SK-N-SH (cell line): ENCODE data around the gene GPR162. TPM values are rescaled to one million over a fixed set of nuclear protein-coding genes. Genes with fewer than 3 reads are reported as not detected.

ENCODE experiments used
- CTCF ChIA-PET: fragments of 300-600, 350-600 bp; formaldehyde crosslinking; extraction: SDS; loops from one replicate; lab custom pipeline; 2021; lab: Yijun Ruan, JAX
- POLR2A ChIA-PET: fragments of 350-600 bp; sonication (Branson Sonifier 250); formaldehyde crosslinking; extraction: SDS; loops from one replicate; lab custom pipeline; 2020; ENCODE audit warnings: antibody characterized with exemption, inconsistent platforms; lab: Yijun Ruan, JAX
- DNase-seq: peaks from one replicate; pipeline ENCODE4 v3.0.0; 2012
- H2AFZ ChIP-seq: fragments of 200-600 bp; sonication (generic); 2 replicates; pipeline ENCODE4 v1.8.1; 2016; ENCODE audit warnings: antibody characterized with exemption, mild to moderate bottlenecking, low read depth
- H3F3A ChIP-seq: fragments of 200-600 bp; sonication (generic); replicated peaks from 2 replicates; pipeline ENCODE3; 2016; ENCODE audit warnings: antibody characterized with exemption, mild to moderate bottlenecking; ENCODE audit not compliant: insufficient read depth
- H3K27ac ChIP-seq, 2 experiments: fragments of 200-500 bp in 1 of 2; fragments of 200-600 bp in 1 of 2; sonication (Bioruptor generic) in 1 of 2; sonication (generic), shearing (Covaris generic) in 1 of 2; 2 replicates each; pipeline versions ENCODE4 v1.5.1 to v1.6.1; 2014 to 2016; ENCODE audit warnings: low read depth in 2 of 2, inconsistent platforms in 1 of 2, low read length in 1 of 2, mild to moderate bottlenecking in 1 of 2, mixed read lengths in 1 of 2
- H3K27me3 ChIP-seq: fragments of 200-600 bp; sonication (generic), shearing (Covaris generic); 2 replicates; pipeline ENCODE4 v1.6.1; 2016; ENCODE audit warnings: mixed run types; ENCODE audit not compliant: insufficient read depth
- H3K36me3 ChIP-seq, 2 experiments: fragments of 200-500 bp in 1 of 2; fragments of 200-600 bp in 1 of 2; sonication (Bioruptor generic) in 1 of 2; sonication (generic) in 1 of 2; replicated peaks in 1 of 2; 2 replicates each; pipeline versions ENCODE3 to v1.5.1; 2014 to 2016; ENCODE audit warnings: low read length in 1 of 2, mild to moderate bottlenecking in 1 of 2; ENCODE audit not compliant: insufficient read depth in 2 of 2, control insufficient read depth in 1 of 2
- H3K4me1 ChIP-seq, 2 experiments: fragments of 200-500 bp in 1 of 2; fragments of 200-600 bp in 1 of 2; sonication (Bioruptor generic) in 1 of 2; sonication (generic), shearing (Covaris generic) in 1 of 2; 2 replicates each; pipeline versions ENCODE4 v1.5.1 to v1.6.1; 2014 to 2016; ENCODE audit warnings: low read depth in 1 of 2, low read length in 1 of 2, mixed run types in 1 of 2; ENCODE audit not compliant: insufficient read depth in 2 of 2, control insufficient read depth in 1 of 2
- H3K4me2 ChIP-seq: fragments of 200-600 bp; sonication (generic), shearing (Covaris generic); 2 replicates; pipeline ENCODE4 v1.6.1; 2017; ENCODE audit warnings: mixed run types
- H3K4me3 ChIP-seq, 2 experiments: fragments of 200-500 bp in 1 of 2; fragments of 200-600 bp in 1 of 2; sonication (Bioruptor generic) in 1 of 2; sonication (generic), shearing (Covaris generic) in 1 of 2; 2 replicates each; pipeline versions ENCODE4 v1.5.1 to v1.8.1; 2014 to 2016; ENCODE audit warnings: low read depth in 2 of 2, inconsistent platforms in 1 of 2, low read length in 1 of 2, mild to moderate bottlenecking in 1 of 2, mixed read lengths in 1 of 2, moderate library complexity in 1 of 2
- H3K79me2 ChIP-seq: fragments of 200-600 bp; sonication (generic); 2 replicates; pipeline ENCODE4 v1.8.1; 2017; ENCODE audit warnings: mild to moderate bottlenecking; ENCODE audit not compliant: insufficient read depth
- H3K9ac ChIP-seq: fragments of 200-600 bp; sonication (generic); 2 replicates; pipeline ENCODE4 v1.6.1; 2017; ENCODE audit warnings: mixed run types
- H3K9me2 ChIP-seq: fragments of 200-600 bp; sonication (generic); 2 replicates; pipeline ENCODE4 v1.6.1; 2017; ENCODE audit warnings: mixed run types
- H3K9me3 ChIP-seq: fragments of 200-600 bp; sonication (generic); 2 replicates; pipeline ENCODE4 v1.6.1; 2017; ENCODE audit warnings: mixed run types, mild to moderate bottlenecking, moderate library complexity
- H4K20me1 ChIP-seq: fragments of 200-600 bp; sonication (generic); 2 replicates; pipeline ENCODE4 v1.6.1; 2017; ENCODE audit warnings: mild to moderate bottlenecking, mixed run types; ENCODE audit not compliant: insufficient read depth
- PBX3 ChIP-seq: IDR thresholded peaks from 2 replicates; pipeline ENCODE4; 2012
- POLR2AphosphoS5 ChIP-seq: IDR thresholded peaks from 2 replicates; pipeline ENCODE4 v1.6.1; 2012; ENCODE audit warnings: low read depth, low read length
- RAD21 ChIP-seq: IDR thresholded peaks from 2 replicates; pipeline ENCODE4 v1.6.1; 2012; ENCODE audit warnings: mild to moderate bottlenecking, low read length
- USF1 ChIP-seq: IDR thresholded peaks from 2 replicates; pipeline ENCODE4 v1.4.0; 2012; ENCODE audit warnings: low read depth, borderline replicate concordance
- WGBS: methylation state at CpG from one replicate; pipeline ENCODE4 v1.1.6; 2017; ENCODE audit warnings: low lambda C conversion rate; 5-methylcytosine and 5-hydroxymethylcytosine counted together
- polyA plus RNA-seq, 3 experiments: library from polyadenylated mRNA; depleted of rRNA; stranded (reverse); fragments of >200 nt; gene quantifications; 2 replicates each; pipeline ENCODE4 v1.2.3, GENCODE V29; 2012

The GPR162 gene
- polyA plus RNA-seq, 1 of the 3 experiments (the other 2 are of a cell fraction): 18.6 TPM

- H2AFZ ChIP-seq: no peak overlapping the region
- WGBS: 91% methylated on average over 43 of the region's 60 CpGs
Observed at GRCh38 chr12:6773590-6774351, 47.9 kb upstream of the GPR162 start.

GRCh38 chr12:6774499-6775062 lies 47.0 kb upstream of the GPR162 start:
- CTCF ChIA-PET: interaction anchor here (1.0 to 15.2 kb wide), 4 partner anchors 7 to 51 kb away, joined by 3 to 343 read pairs (median 50); partner anchors contain the start of genes MLF2 and PTMS
- H3K27ac ChIP-seq: no peak overlapping the region
- H3K36me3 ChIP-seq: peaks cover 20% of the 10 kb centered on the region in 2 experiments
- no peak for DNase-seq
- H3K4me3 ChIP-seq: no peak overlapping the region
- H3K79me2 ChIP-seq: peaks cover 9% of the 10 kb centered on the region
- no peaks in the 10 kb centered on the region for H3K27me3 ChIP-seq
- TF ChIP-seq RAD21 (no peak), POLR2AphosphoS5 (no peak), PBX3 (no peak)
- peaks cover 0 to 22% of the 10 kb centered on the region in 2 experiments; a peak in 1 of 4 replicates for H3K4me1 ChIP-seq
- no peak overlapping the region for H2AFZ ChIP-seq
- H3F3A ChIP-seq: peaks cover 15% of the 10 kb centered on the region
- no peaks in the 10 kb centered on the region for H3K9me3 ChIP-seq
- H3K9ac ChIP-seq: no peak overlapping the region
- peaks cover 12% of the 10 kb centered on the region for H4K20me1 ChIP-seq
- WGBS: 98% methylated on average over 13 of the region's 15 CpGs
- H3K4me2 ChIP-seq: no peak overlapping the region
- POLR2A ChIA-PET: no interaction called here
- no peaks in the 10 kb centered on the region for H3K9me2 ChIP-seq

More at GRCh38 chr12:6773590-6774351, 47.9 kb upstream of the GPR162 start:
- no peak for TF ChIP-seq USF1
- CTCF ChIA-PET: interaction anchor here (1.0 to 15.2 kb wide), 3 partner anchors 10 to 52 kb away, joined by 3 to 343 read pairs (median 8); partner anchors contain the start of gene MLF2
- no peak overlapping the region for H3K9ac ChIP-seq
- peaks cover 23 to 24% of the 10 kb centered on the region in 2 experiments for H3K36me3 ChIP-seq
- no peak for DNase-seq
- H3K9me2 ChIP-seq: no peaks in the 10 kb centered on the region
- peaks cover 7 to 27% of the 10 kb centered on the region in 2 experiments; a peak in 2 of 4 replicates for H3K4me1 ChIP-seq
- H3K27me3 ChIP-seq: no peaks in the 10 kb centered on the region
- H3K4me2 ChIP-seq: no peak overlapping the region
- peaks cover 21% of the 10 kb centered on the region for H4K20me1 ChIP-seq
- H3K27ac ChIP-seq: no peak overlapping the region
- peaks cover 9% of the 10 kb centered on the region for H3F3A ChIP-seq
- no peaks in the 10 kb centered on the region for H3K9me3 ChIP-seq
- no peak overlapping the region for H3K4me3 ChIP-seq
- POLR2A ChIA-PET: no interaction called here
- H3K79me2 ChIP-seq: peaks cover 17% of the 10 kb centered on the region
